Activated CD4-positive, alpha-beta T cell treated with anti-CD3 and anti-CD28 coated beads, Interleukin-2, amount 50 U/mL, for 1 hour (primary cell): ENCODE results near the gene TMEM151B.

Source experiments
- DNase-seq: peaks from one replicate; pipeline ENCODE4 v3.0.0-alpha.2; 2020

The TMEM151B gene

DNA sequence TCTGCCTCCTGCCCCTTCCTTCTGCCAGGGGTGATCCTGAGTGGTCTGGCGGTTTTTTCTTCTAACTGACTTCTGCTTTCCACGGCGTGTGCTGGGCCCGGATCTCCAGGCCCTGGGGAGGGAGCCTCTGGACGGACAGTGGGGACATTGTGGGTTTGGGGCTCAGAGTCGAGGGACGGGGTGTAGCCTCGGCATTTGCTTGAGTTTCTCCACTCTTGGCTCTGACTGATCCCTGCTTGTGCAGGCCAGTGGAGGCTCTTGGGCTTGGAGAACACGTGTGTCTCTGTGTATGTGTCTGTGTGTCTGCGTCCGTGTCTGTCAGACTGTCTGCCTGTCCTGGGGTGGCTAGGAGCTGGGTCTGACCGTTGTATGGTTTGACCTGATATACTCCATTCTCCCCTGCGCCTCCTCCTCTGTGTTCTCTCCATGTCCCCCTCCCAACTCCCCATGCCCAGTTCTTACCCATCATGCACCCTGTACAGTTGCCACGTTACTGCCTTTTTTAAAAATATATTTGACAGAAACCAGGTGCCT is 36.6 kb upstream of the TMEM151B start:
- no peak for DNase-seq

DNA sequence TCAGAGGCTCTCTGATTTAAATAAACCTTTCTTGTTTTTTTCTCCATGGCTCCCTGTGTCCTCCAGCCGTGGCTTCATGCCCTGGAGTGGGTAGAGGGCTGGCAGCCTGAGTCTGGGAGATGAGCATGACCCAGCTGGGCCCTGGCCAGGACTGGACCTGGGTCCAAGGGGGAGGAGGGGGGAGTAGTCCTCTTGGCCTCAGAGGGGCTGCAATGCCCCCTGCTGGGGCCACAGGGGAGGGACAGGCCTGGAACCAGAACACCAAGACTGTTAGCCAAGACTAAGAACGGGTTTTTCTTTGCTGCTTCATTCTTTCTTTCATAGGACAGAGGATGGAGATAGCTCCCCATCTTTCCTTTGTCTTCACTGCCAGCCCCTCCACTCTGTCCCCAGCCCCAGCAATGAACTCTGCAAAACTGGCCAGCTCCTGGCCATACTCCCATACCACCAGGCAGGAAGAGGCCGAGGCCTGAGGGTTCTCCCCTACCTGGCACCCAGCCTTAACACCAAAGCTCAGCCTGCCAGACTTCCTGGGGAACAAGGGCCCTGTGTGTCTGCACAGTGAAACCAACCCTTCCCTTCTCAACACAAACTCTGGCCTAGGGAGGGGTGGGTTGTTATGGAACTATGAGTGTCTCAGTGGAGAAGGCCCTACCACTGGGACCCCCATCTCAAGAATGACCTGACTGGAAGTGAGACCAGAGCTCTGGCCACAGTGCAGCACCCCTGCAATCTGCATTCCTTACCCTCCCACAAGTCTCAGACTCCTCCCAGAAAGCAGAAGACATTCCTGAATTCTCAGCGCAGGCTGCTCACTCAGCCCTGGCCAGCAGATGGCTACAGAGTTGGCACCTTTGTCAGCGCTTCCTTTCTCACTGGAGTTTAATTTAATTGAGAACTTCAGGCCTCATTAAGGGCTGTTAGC is 35.9 kb upstream of the TMEM151B start:
- no peak for DNase-seq

DNA sequence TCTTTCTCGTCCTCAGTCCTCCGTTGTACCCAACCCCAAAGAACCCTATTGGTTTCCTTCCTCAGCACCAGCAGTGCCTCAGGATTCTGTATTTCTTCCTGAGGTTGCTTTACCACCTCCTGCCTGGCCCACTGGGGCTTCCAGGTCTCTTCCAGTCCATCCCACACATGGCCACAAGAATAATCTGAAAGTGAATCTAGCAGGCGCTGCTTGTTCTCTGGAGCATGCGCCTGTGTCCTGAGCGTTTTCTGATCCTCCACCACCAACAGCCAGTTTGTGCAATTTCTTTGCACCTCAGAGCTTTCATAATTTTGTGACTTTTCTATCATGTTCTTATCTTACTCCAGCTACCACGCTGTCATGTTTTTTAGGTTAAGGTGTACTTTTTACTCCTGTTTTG is 35.0 kb upstream of the TMEM151B start:
- DNase-seq = no peak

DNA sequence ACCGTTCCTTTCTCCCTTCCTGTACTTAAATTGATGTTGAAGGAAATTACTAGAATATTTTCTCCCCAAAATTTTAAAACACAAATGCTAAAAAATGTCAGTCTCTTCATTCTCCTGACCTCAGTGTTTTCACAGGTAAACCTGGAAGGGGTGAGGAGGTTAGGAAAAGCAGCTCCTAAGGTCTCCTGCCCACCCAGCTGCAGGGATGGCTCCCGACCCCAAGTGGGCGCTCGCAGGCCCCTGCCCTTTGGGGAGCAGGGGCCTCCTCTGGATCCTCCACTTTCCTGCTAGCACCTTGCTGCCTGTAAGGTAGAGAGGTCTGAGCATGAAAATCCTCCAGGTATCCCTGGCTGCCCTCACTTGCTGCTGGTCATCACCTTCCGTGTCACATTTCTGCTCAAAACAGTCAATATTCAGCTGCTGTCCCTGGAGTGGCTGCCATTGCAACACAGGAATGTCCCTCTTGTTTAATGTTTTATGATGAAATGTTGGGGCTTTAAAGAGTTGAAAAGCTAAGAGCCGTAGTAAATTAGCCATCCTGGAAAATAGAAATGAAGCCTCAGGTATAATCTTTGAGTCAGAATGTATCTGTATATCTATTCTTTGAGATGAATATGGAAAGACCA is 34.2 kb upstream of the TMEM151B start:
- DNase-seq = no peak

DNA sequence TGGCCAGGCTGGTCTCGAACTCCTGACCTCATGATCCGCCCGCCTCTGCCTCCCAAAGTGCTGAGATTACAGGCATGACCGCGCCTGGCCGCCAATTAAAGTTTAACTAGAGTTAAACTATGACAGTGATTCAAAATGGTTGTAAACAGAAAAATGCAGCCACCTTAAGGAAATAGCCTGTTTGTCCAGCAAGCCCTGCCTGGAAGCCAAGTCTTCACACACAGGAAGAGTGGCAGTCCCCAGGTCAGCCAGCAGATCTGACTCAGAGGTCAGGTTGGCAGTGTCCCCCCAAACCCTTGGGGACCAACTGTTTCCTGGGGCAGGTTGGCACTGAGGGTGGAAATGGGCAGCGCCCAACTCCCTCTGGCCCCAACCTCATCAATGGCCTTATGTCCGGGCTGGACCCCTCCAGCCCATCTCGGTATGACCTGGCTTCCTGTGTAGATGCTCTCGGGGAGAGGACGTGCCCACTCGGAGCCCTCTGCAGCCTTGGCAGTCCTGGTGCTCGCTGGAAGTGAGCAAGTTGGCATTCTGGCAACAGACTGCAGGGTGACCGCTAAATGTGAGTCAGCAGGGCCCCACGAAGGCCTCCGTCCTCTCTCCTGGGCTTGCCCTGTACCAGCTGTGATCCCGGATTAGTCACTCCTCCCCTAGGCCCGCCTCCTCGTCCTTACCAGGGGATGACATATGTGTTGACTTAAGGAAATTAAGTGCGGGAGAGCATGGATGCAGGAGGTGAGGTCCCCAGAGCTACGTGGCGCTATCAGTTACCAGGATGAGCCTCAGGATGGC is 33.0 kb upstream of the TMEM151B start:
- peak; percentile 48 for DNase-seq

DNA sequence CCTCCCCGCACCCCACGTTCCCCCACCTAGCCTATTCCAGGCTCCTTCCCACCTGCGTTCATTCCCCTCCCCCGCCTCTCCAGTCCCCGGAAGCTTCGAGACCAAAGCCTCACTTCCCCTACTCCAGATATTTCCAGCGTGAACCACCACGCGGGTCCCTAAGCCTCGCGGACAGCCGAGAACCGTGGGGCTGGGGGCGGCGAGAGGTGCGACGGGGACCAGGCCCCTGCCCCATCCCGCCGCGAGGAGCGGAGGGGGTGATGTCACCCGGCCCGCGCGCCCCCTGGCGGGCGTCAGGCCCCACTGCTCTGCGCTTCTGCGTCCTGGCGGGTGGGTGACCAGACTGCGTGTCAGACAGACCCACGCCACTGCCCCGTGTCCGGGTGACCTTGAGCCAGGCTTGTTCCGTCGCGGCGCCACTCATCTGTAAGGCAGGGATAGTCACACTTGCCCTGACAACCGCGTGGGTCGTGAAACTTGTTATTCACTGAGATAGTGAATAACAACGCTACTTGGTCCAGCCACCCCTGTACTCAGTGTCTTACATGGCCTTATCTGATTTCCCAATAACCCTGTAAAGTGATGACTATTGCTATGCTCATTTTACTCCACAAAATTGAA is 32.3 kb upstream of the TMEM151B start:
- peak; percentile 75 for DNase-seq

DNA sequence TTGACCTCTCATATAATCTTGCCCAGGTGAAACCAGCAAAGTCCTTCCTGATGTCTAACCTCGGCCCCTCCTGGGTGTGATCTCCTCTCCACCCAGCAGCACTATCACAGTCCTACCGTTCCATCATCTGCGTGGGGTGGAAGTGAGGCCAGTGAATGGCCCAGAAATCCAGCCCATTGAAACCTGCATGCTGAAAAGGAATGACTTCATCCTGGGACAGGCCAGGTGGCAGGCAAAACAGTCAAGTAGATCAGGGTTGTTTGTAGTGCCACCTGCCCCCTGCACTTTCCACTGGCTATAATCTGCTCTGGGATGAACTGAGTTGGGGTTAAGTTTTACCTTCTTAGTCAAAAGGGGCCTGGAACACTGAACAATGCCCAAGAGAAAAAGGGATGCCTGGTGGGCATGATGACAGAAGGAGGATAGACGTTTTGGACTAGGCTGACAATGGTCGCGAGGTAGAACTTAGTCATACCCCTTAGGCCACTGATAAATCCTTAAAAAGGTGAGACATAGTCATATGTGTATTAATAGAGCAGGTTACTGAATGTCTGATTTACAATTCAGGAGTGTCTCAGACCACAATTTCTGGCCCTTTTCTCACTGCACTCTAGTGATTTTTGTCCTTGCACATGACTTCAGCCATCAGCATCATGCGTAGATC is 31.4 kb upstream of the TMEM151B start:
- DNase-seq = no peak

DNA sequence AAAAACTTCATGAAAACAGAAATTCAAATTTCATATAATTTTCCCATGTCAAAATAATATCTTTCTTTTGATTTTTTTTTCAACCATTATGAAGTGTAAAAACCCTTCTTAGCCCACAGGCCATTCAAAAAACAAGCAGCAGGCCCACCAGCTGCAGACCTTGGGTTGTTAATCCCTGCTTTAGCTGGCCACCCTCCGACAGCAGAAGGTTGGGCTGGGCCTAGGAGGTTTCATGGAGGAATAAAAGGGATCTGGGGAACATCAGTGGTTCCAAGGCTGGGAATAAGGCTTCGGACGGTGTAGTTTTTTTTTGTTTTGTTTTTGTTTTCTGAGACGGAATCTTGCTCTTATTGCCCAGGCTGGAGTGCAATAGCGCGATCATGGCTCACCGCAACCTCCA is 26.9 kb upstream of the TMEM151B start:
- no peak for DNase-seq

DNA sequence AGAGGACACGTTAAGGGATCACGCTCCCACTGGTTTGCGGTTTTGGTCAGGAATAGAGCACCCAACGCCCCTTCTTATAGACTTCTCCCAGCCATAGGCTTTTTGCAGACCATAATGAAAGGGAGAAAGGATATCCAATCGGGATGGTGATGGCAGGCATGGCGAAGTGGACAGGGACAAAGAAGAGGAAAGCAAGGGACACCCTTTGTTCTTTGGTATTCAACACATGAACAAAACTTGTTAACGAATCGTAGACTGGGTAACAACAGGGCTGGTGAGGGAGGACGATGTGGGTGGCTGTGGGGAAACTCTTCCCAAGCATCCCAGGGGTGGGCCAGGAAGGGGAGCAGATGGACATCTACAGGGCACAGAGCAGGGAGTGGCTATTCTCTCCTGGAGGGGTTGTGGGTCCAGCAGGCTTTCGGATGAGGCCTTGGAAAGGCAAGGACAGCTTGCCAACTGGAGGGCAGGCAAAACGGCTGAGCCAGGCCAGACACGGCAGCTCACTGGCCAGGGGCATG is 24.8 kb upstream of the TMEM151B start:
- no peak for DNase-seq

DNA sequence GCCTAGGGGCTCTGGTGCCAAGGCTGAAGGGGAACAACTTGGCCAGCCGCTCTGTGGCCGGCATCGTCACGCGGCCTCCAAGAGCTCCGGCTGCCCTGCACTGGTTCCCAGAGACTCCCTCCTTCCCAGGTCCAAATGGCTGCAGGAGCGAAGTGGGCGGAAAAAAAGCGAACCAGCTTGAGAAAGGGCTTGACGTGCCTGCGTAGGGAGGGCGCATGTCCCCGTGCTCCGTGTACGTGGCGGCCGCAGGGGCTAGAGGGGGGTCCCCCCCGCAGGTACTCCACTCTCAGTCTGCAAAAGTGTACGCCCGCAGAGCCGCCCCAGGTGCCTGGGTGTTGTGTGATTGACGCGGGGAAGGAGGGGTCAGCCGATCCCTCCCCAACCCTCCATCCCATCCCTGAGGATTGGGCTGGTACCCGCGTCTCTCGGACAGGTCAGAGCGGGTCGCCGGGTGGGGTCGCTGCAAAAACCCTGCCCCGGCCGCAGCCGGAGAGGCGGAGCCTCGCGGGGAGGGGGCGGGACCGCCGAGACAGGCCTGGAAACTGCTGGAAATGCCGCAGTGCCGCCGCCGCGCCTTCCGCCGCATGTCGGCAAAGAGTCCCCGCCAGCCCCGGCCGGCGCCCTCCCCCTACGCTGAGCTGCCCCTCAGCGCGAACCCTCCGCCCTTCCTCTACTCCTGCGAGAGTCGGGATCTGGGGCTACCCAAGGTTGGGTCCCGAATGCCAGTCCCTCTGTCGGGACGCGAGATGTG is 24.2 kb upstream of the TMEM151B start:
- peak; percentile 76 for DNase-seq

DNA sequence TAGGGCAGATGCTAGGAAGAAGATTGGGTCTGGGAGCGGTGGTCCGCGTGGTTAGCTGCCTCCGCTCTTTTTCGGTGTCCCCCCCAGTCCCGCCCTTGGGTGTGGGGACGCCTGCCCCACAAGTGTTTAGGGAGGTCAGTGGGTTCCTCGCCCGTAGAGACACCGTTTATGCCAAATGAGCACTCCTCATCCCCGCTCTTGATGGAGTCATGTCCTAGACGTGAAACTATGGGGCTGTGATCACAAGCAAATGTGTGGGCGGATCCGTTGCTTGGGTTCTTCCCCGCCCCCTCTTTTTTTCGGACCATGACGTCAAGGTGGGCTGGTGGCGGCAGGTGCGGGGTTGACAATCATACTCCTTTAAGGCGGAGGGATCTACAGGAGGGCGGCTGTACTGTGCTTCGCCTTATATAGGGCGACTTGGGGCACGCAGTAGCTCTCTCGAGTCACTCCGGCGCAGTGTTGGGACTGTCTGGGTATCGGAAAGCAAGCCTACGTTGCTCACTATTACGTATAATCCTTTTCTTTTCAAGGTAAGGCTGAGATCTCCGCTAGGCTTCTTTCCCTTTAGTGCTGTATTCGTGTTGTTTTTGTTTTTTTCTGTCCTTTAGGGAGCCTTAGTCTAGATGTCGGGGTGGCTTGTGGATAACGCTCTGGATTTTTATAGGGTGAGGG is 23.4 kb upstream of the TMEM151B start, which contains the start of gene HSP90AB1:
Gene HSP90AB1 (plus strand): TSS at position 439 of the 675 bp plus-strand sequence. CDS start 1,529 bp downstream, outside the sequence.
- DNase-seq = peak; percentile 94

DNA sequence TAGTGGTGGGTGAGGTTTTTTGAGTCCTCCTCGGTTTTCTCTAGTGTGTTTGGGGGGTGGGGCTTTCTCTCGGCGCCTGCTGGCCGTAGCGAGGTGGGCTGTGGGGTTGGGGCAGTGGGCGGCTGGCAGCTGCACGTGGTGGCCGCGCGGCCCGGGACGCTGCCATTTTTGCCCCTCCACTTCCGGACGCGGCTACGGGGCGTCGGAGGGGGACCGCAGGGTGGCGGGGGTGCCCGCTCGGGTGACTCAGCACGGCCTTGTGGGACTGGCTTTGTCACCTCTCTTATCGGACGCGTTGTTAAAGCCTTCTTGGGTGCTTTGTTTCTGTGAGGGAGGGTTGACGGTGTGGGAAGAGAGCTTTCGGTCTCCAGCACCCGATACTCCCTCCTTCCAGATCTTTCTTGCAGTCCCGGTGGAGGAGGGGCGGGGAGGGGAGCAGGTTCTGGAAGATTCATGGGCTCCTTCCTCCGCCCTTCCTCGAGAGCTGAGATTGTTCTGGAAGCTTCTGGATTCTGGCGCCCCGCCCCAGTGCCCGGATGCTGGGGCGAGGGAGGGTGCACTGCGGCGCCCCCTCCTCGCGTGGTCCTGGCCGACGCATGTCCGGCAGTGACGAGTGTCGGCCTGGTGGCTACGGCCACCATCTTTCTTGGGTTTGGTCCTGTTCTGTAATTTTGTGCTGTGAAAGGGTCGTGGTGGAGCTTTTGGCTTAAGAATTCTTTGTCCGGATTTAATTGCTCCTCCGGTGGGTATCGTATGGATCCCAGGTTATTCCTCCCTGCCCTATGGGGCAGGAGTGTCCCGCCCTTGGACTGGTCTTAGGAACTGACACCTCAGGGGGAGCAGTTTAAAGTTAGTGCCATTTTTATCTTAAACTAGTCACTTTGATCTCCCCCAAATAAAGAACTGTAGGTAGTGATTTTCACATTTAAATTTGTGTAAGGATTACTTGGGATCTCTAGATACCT is 22.6 kb upstream of the TMEM151B start:
- peak; percentile 85 for DNase-seq

DNA sequence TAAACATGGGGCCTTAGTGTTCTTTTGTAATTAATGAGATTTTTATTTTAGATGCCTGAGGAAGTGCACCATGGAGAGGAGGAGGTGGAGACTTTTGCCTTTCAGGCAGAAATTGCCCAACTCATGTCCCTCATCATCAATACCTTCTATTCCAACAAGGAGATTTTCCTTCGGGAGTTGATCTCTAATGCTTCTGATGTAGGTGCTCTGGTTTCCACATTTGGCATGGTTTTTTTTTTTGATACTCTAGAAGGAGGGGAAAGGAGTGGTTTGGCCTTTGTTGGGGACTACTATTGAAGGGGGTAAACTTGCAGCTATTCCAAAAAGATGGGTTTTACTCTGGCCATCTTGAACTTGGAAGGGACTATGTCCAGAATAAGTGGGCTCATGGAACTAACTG is 21.7 kb upstream of the TMEM151B start:
- no peak for DNase-seq

DNA sequence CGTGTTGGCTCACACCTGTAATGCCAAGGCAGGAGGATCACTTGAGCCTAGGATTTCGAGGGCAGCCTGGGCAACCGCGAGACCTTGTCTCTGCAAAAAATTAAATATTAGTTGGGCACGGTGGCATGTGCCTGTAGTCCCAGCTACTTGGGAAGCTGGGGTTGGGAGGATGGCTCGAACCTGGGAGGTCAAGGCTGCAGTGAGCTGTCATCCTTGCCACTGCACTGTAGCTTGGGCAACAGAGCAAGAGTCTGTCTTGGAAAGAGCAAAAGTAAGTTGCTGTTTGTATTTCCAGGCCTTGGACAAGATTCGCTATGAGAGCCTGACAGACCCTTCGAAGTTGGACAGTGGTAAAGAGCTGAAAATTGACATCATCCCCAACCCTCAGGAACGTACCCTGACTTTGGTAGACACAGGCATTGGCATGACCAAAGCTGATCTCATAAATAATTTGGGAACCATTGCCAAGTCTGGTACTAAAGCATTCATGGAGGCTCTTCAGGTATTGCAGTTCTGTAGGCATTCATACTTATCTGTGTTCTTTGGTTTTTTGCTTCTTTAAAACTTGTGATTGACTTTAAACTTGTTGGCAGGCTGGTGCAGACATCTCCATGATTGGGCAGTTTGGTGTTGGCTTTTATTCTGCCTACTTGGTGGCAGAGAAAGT is 21.0 kb upstream of the TMEM151B start:
- no peak for DNase-seq

DNA sequence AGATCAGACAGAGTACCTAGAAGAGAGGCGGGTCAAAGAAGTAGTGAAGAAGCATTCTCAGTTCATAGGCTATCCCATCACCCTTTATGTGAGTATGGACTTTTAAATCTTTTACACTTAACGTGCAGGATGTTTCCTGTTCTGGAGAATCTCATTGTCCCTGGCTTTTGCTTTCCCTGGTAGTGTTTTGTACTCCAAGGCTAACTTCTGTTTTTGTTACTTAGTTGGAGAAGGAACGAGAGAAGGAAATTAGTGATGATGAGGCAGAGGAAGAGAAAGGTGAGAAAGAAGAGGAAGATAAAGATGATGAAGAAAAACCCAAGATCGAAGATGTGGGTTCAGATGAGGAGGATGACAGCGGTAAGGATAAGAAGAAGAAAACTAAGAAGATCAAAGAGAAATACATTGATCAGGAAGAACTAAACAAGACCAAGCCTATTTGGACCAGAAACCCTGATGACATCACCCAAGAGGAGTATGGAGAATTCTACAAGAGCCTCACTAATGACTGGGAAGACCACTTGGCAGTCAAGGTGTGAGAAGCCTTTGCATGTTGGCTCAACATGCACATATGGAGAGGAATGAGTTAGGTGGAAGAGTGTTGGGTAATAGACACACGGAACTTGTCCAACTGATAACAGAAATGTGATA is 20.1 kb upstream of the TMEM151B start:
- no peak for DNase-seq

DNA sequence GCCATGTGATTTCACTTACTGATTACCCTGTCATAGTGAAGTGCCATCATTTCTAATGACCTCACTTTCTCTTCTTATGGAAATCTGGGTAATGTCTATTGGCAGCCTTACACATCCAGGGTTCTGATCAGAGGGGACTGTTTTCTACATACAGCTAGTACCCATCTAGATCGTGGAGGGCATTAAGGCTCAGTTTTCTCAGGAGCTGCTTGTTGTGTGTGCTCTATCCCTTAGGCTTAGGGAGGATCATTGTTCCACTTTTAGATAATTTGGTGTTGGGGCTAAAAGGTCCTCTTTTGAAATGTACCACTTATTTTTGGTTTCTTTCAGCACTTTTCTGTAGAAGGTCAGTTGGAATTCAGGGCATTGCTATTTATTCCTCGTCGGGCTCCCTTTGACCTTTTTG is 19.5 kb upstream of the TMEM151B start:
- DNase-seq = no peak

DNA sequence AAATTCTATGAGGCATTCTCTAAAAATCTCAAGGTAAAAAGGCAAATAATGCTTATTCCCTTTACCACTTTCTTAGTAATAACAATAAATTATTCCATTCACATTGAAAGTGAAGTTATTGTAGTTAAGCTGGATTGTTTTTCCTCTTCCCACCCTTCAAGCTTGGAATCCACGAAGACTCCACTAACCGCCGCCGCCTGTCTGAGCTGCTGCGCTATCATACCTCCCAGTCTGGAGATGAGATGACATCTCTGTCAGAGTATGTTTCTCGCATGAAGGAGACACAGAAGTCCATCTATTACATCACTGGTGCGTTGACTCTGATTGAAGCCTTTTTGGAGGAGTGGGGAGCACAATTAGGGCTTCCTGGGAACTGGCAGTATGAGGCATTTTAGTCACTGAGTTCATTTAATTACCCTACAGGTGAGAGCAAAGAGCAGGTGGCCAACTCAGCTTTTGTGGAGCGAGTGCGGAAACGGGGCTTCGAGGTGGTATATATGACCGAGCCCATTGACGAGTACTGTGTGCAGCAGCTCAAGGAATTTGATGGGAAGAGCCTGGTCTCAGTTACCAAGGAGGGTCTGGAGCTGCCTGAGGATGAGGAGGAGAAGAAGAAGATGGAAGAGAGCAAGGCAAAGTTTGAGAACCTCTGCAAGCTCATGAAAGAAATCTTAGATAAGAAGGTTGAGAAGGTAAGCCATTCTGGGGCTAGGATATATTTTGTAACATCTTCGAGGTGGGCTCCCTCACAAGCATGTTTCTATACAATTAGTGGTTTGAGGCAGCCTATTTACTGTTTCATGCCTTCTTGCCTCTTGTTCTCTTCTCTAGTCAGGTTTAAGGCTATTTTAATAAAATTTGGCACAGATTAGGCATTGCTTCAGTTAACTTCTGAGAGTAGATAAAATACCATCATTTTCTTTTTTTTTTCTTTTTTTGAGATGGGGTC is 18.4 kb upstream of the TMEM151B start:
- DNase-seq = no peak
